Measurements from ENCODE around the gene PLEKHG5. TPM values are rescaled to one million over a fixed set of nuclear protein-coding genes. Genes with fewer than 3 reads are reported as not detected.

The PLEKHG5 gene
- polyA plus RNA-seq, 3 donors = 0.03 TPM; not detected in 2

GRCh38 chr1:6473156-6473555 lies 18.3 kb downstream of the PLEKHG5 start:
- peaks cover 0 to 3% (median 0%) of the 10 kb centered on the region in 7 donors for H3K9me3 Mint-ChIP-seq
- no peaks in the 10 kb centered on the region for H3K4me1 ChIP-seq (ENCODE audit: control insufficient read depth in 1 of 2, insufficient read depth in 2 of 2, low read length in 2 of 2)
- no peak overlapping the region for H3K4me3 ChIP-seq (replicated peaks in 1 of 3; ENCODE audit: low read depth in 2 of 3, low read length in 3 of 3)
- no peak for TF ChIP-seq CTCF (IDR thresholded peaks at IDR 0.05)
- intact Hi-C loops (cut with micrococcal nuclease) = loop anchor here in 1 of 2 donors (5.0 kb wide), 1 partner anchor 529 kb away; no protein-coding TSS in a partner anchor
- no peaks in the 10 kb centered on the region for H3K4me1 Mint-ChIP-seq
- H3K27me3 ChIP-seq (ENCODE audit: control insufficient read depth in 2 of 2, insufficient read depth in 2 of 2, low read length in 2 of 2) = no peaks in the 10 kb centered on the region
- H3K27ac Mint-ChIP-seq = no peak overlapping the region
- H4K20me1 ChIP-seq (ENCODE audit: insufficient read depth, low read length) = no peaks in the 10 kb centered on the region
- no peak overlapping the region for H3K9ac ChIP-seq (ENCODE audit: insufficient read depth, low read length, poor library complexity, severe bottlenecking)
- peaks cover 0 to 6% of the 10 kb centered on the region in 2 donors for H3K9me3 ChIP-seq (replicated peaks in 1 of 2; ENCODE audit: control insufficient read depth in 1 of 2, insufficient read depth in 1 of 2, low read length in 2 of 2)
- H3K27me3 Mint-ChIP-seq (ENCODE audit: low read depth in 3 of 3) = peaks cover 2 to 6% (median 6%) of the 10 kb centered on the region in 3 donors
- no peaks in the 10 kb centered on the region for H3K36me3 Mint-ChIP-seq
- no peak overlapping the region for H3K27ac ChIP-seq (ENCODE audit: low read depth in 1 of 2, low read length in 2 of 2)
- WGBS (ENCODE audit: insufficient coverage) = 90% methylated on average over 12 of the region's 18 CpGs
- DNase-seq = no peak
- H3K36me3 ChIP-seq (replicated peaks in 1 of 2; ENCODE audit: control insufficient read depth in 1 of 2, insufficient read depth in 2 of 2, low read length in 2 of 2) = no peaks in the 10 kb centered on the region
- H3K4me2 ChIP-seq (replicated peaks; ENCODE audit: extremely low read depth, low read length, poor library complexity, severe bottlenecking) = no peak overlapping the region
- H3K79me2 ChIP-seq (ENCODE audit: insufficient read depth, low read length) = no peaks in the 10 kb centered on the region
- no peak overlapping the region for H2AFZ ChIP-seq (ENCODE audit: insufficient read depth, low read depth, low read length, poor library complexity, severe bottlenecking)
- no peak overlapping the region for H3K4me3 Mint-ChIP-seq

- H3K27me3 ChIP-seq (ENCODE audit: control insufficient read depth in 2 of 2, insufficient read depth in 2 of 2, low read length in 2 of 2) = no peaks in the 10 kb centered on the region
Measured at GRCh38 chr1:6472391-6472790, 19.1 kb downstream of the PLEKHG5 start.

More at GRCh38 chr1:6472391-6472790, 19.1 kb downstream of the PLEKHG5 start:
- Mint-ChIP-seq H3K27ac (no peak overlapping the region), H3K27me3 (ENCODE audit: low read depth in 3 of 3) (peaks cover 5 to 10% (median 5%) of the 10 kb centered on the region in 3 donors), H3K36me3 (no peaks in the 10 kb centered on the region), H3K4me3 (no peak overlapping the region), H3K4me1 (no peaks in the 10 kb centered on the region), H3K9me3 (peaks cover 0 to 3% (median 0%) of the 10 kb centered on the region in 7 donors)
- H3K79me2 ChIP-seq (ENCODE audit: insufficient read depth, low read length) = no peaks in the 10 kb centered on the region
- H3K27ac ChIP-seq (ENCODE audit: low read depth in 1 of 2, low read length in 2 of 2) = no peak overlapping the region
- DNase-seq = no peak
- H3K4me2 ChIP-seq (replicated peaks; ENCODE audit: extremely low read depth, low read length, poor library complexity, severe bottlenecking) = no peak overlapping the region
- TF ChIP-seq CTCF (IDR thresholded peaks at IDR 0.05) = no peak
- intact Hi-C loops (cut with micrococcal nuclease) = loop anchor here in 1 of 2 donors (5.0 kb wide), 1 partner anchor 530 kb away; no protein-coding TSS in a partner anchor
- no peak overlapping the region for H3K9ac ChIP-seq (ENCODE audit: insufficient read depth, low read length, poor library complexity, severe bottlenecking)
- H3K36me3 ChIP-seq (replicated peaks in 1 of 2; ENCODE audit: control insufficient read depth in 1 of 2, insufficient read depth in 2 of 2, low read length in 2 of 2) = no peaks in the 10 kb centered on the region
- WGBS (ENCODE audit: insufficient coverage) = 91% methylated on average over 8 of the region's 10 CpGs
- H3K4me1 ChIP-seq (ENCODE audit: control insufficient read depth in 1 of 2, insufficient read depth in 2 of 2, low read length in 2 of 2) = no peaks in the 10 kb centered on the region
- no peaks in the 10 kb centered on the region for H4K20me1 ChIP-seq (ENCODE audit: insufficient read depth, low read length)
- no peak overlapping the region for H3K4me3 ChIP-seq (replicated peaks in 1 of 3; ENCODE audit: low read depth in 2 of 3, low read length in 3 of 3)
- H2AFZ ChIP-seq (ENCODE audit: insufficient read depth, low read depth, low read length, poor library complexity, severe bottlenecking) = no peak overlapping the region
- peaks cover 0 to 6% of the 10 kb centered on the region in 2 donors for H3K9me3 ChIP-seq (replicated peaks in 1 of 2; ENCODE audit: control insufficient read depth in 1 of 2, insufficient read depth in 1 of 2, low read length in 2 of 2)

Measured in CD14-positive monocyte (primary cell).